Lower leg skin (tissue), 3 donors: ENCODE data around the gene COPZ1.

ENCODE experiments used
- POLR2A ChIP-seq, 2 donors: fragments of 450-650 bp; IDR thresholded peaks; one replicate each; pipeline ENCODE4 v1.6.1; 2016 to 2017; ENCODE audit warnings: antibody characterized with exemption in 2 of 2, mild to moderate bottlenecking in 1 of 2, moderate library complexity in 1 of 2
- TF ChIP-seq, protein P1 (sequence below), 3 donors: fragments of 450-650 bp; IDR thresholded peaks; one replicate each; pipeline ENCODE4 v1.5.1; 2016; ENCODE audit warnings: antibody characterized with exemption in 3 of 3, mild to moderate bottlenecking in 3 of 3, moderate library complexity in 2 of 3

DNA sequence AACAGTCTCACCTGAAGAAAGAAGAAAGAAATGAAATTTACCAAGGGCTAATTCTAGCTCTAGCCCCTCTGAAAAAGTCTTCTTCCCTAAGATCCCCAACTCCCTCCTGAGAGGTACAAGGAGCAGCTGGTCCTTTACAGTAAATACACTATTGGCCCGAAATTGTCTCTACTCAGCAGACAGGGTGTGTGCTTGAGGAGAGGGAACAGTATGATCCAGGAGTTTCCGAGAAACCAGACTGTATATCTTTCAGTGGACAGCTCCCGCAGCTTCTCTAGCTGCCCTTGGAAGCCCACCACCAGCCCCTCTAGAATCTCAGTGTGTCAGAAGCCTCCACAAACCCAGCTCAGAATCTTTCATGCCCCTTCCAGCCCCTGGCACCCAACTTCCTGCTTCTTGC, 31.3 kb downstream of the COPZ1 start:
- TF ChIP-seq, protein P1, sequence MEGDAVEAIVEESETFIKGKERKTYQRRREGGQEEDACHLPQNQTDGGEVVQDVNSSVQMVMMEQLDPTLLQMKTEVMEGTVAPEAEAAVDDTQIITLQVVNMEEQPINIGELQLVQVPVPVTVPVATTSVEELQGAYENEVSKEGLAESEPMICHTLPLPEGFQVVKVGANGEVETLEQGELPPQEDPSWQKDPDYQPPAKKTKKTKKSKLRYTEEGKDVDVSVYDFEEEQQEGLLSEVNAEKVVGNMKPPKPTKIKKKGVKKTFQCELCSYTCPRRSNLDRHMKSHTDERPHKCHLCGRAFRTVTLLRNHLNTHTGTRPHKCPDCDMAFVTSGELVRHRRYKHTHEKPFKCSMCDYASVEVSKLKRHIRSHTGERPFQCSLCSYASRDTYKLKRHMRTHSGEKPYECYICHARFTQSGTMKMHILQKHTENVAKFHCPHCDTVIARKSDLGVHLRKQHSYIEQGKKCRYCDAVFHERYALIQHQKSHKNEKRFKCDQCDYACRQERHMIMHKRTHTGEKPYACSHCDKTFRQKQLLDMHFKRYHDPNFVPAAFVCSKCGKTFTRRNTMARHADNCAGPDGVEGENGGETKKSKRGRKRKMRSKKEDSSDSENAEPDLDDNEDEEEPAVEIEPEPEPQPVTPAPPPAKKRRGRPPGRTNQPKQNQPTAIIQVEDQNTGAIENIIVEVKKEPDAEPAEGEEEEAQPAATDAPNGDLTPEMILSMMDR (IDR thresholded peaks at IDR 0.05) = no peak
- no peak for TF ChIP-seq POLR2A (IDR thresholded peaks at IDR 0.05)
